GF-D8 (cell line): ENCODE results near the gene SUB1.
"Not testable (repeated sequence)": the region's sequence is repeated elsewhere in the genome, so short reads cannot be mapped to it uniquely, and the experiment has no call there.

Source experiments
- DNase-seq: peaks from one replicate; lab custom pipeline; 2025; lab: John Stamatoyannopoulos, UW

The SUB1 gene

GRCh38 chr5:32600054-32600622 is 14.8 kb downstream of the SUB1 start:
- no peak for DNase-seq

- no peak for DNase-seq
Measured at GRCh38 chr5:32601623-32602295, 16.4 kb downstream of the SUB1 start.

- DNase-seq, result no peak
Measured at GRCh38 chr5:32602906-32603305, 17.5 kb downstream of the SUB1 start.

DNA sequence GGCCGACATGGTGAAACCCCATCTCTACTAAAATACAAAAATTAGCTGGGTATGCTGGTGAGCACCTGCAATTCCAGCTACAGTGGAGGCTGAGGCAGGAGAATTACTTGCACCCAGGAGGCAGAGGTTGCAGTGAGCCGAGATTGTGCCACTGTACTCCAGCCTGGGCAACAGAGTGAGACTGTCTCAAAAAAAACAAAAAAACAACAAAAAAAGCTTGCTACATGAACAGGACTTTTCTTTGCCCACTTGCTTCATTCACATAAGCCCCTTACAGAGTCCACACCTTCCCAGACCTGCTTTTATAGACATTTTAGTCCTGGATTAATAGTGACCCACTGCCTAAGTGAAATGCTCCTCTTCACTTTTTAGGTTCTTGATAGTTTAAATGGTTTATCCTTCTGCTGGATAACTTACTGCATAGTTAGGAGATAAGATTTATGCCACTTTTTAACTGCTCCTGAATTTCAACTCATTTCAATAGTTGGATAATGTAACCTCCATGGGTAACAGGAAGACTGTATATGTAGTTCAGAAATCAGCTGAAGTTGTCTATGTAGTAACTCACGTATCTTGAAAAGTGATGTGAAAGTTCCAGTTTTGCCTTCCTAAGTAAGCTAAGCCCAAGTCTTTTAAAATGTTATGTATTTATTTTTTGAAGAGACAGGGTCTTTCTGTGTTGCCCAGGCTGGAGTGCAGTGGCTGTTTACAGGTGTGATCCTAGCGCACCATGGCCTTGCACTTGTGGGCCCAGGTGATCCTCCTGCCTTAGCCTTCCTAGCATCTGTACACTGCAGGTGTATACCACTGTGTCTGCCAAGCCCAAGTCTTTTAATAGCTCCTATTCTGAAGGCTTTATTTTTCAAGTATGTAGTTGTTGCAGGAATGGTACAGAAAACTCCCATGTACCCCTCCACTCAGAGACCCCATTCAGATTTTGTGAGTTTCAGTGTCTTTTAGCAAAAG is 19.7 kb downstream of the SUB1 start:
- no peak for DNase-seq

- DNase-seq, result no peak
Measured at GRCh38 chr5:32605766-32606152, 20.4 kb downstream of the SUB1 start.

DNA sequence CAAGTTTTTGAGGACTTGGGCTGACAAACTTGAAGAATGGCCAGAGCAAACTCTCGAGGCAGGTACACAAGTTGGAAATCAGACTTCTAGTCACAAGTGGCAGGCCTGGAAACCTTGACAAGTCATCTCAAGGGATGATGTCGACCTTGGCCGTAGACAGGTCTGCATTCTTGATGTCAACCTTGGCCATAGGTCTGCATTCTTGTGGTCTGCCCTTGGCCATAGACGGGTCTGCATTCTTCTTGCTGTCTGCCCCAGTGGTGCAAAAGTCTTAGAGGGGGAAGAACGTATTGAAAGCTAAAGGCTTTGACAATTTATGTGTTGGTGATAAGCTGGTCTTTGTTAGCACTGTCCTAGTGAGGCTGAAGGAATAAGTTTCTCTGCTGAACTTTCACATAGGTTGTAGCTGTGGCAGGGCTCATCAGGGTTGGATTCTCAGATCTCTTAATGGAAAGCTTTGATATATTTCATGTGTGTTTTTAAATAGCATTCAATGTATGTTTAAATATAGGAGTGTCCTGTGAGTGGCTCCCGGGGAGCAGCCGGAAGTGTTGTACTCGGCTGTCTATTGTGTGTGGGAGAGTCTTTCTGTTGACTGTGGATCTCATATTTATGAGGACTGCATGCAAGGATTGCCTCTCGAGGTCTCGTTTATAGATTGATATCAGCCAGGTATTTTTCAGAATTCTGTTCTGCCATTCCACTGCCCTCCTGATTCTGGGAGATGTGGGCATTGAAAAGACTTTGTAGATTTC is 27.0 kb downstream of the SUB1 start:
- no peak for DNase-seq

- DNase-seq, result peak; percentile 31
Measured at GRCh38 chr5:32613050-32613672, 27.8 kb downstream of the SUB1 start.

DNA sequence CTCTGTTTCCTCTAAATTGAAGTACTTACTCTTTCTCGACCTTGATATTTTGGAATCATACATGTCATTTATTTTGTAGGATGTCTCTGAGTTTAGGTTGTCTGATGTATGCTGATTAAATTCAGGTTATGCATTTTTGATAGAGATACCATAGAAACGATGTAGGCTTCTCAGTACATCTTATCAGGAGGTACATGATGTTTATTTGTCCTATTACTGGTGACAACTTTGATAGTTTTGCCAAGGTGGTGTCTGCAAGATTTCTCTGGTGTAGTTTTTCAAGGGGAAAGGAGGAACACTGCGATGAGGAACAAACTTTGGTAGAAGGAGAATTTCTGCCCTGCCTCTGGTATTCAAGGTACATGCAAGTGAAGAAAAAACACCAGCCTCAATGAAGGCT is 29.9 kb downstream of the SUB1 start:
- no peak for DNase-seq

DNA sequence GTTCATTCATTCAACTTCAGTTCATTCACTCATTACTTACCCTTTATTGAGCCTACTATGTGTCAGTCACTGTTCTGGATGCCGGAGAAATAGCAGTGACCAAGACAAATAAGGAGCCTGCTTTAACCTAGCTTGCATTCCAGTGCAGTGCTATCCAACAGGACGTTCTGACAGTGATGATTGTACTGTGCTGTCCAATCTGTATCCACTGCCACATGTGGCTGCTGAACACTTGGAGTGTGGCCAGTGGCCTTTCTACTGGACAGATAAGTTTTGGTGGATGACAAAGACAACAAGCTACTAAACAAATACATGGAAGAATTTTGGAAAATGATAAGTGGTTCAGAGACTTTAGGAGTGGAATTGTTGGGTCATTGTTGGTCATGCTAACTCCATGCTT is 33.6 kb downstream of the SUB1 start:
- DNase-seq, result no peak

- no peak for DNase-seq
Measured at GRCh38 chr5:32621256-32621655, 35.9 kb downstream of the SUB1 start.

- DNase-seq, result no peak
Measured at GRCh38 chr5:32625106-32625505, 39.7 kb downstream of the SUB1 start.

DNA sequence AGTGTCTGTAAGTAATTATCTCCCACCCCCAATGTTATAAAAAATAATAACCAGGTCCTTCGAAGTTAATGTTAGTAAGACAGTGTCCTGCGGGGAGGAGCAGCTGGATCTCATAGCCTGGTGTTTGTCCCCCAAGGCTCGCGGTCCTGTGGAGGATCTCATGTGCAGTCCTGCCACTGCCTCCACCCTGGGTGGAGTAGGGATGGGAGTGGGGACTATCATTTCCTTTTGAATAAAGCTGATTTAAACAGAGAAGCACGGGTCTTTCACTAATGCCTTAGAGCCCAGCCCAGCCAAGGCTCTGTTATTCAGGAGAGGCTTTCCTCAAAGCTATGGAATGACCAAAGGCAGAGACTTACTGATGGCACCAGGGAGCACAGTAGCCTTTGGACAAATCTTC is 40.2 kb downstream of the SUB1 start:
- DNase-seq, result no peak

DNA sequence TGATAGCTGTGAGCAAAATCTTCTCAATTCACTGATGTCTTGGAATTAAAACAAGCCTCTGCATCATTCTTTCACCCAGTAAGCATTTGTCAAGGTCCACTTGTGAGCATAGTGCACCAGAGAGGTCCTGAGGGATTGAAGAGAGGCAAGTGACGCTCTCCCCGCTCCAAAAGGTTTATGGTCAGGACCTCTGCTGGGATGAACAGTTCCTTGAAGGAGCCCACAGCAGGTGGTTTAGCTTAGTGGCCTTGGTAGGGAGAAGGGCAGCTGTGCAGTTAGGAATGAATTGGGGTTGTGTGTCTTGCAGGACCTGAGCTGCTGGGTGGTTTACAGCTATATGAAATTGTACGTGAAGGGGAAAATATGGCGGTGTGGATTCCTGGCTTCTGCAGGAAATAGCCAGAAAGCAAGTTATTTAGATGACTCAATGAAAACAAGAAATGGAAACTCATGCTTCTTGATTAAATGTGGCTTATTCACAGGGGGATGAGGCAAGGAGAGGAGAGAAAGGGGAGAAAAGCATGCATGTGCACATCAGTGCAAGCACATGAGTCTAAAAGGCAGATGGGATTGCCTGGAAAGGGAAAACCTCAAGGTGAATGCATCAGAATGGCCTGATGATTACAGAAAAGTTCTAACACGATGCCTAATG is 42.0 kb downstream of the SUB1 start:
- no peak for DNase-seq

DNA sequence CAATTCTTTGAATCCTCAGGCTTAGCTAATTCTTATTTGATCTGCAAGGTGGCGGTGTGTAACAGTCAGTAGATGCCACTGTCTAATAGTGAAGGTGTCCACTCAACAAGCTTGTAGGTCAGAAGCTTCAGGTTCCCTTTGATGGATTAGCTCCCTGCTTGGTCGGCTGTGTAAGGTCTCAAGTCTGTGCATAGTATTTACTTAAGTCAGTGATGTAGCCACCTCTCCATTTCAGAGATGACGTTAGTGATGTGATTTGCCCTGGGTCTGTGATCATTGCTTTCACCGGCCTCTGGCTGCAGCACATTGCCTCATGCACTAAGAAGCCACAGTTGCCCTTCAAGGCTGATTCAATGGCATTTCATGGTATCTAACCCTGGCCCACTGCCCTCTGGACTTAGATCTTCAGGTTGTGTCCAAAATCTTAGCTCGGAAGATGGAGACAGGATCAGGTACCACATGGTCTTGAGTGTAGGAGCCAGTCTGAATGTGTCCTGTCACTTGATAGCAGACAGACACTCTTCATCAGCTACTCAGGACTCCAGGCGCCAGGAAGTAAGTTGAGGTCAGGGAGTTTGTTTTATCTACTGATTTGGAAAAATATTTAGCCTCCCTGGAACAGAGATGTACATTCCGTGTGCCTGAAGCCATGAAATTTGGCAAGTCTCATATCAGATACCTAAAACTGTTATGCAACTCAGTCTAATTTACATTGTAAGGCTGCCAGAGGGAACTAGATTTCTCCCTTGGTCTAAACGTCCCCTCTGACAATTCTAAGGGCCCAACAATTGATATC is 42.9 kb downstream of the SUB1 start:
- no peak for DNase-seq

DNA sequence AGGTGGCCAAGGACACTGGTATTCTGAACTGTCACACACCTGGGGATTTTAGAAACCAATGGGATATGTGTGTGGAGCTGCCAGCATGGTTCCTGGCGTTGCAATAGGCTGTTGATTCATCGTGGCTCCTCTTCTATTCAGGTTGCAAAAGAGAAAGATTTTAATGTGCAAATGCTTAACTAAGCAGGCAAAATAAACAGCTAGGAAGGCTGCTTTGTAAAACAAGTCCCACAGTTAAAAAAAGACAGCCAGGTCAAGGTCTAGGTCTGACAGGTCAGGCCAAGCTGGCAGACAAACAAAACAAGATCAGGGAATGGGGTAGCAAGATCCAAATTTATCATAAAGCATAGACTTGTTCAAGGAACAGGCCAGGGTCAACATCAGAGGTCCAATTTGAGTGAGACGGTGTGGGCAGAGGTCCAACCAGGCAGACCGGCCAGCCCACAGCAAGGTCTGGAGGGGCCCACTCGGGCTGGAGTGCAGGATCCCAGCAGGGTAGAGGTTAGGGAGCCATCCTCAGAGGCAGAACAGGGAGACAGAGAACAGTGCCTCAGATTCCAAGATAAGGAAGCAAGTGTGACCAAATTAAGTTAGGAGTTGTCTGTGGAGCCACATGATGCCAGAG is 45.6 kb downstream of the SUB1 start:
- no peak for DNase-seq

DNA sequence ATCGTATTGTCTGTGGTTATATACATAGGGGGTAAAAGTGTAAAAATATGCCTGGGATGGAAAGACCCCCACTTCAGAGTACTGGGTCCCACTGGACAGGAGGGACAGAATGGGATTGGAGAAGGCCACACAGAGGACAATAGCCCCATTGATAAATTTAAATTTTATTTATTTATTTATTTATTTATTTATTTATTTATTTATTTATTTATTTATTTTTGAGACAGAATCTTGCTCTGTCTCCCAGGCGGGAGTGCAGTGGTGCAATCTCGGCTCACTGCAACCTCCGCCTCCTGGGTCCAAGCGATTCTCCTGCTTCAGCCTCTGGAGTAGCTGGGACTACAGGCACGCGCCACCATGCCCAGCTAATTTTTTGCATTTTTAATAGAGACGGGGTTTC is 47.7 kb downstream of the SUB1 start:
- not testable (repeated sequence) for DNase-seq

DNA sequence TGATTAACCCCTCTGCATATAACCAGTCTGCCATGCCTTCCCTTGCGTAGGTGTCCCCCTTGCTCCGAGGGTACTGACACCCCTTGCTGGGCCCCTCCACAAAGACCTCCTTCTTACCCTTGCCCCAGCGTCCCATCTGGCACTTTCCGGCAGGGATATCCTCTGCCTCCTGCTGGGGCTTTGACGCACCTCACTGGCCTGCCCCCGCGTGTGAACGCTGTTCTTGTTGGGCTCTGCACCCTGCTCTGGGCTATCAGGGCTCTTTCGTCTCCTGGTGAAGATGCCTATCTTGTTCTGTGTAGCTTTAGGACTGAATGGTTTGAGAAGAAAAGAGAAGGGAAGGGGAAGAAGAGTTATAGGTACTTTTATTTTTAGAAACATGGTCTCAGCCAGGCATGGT is 53.0 kb downstream of the SUB1 start:
- no peak for DNase-seq

GRCh38 chr5:32639943-32640342 is 54.6 kb downstream of the SUB1 start:
- no peak for DNase-seq

DNA sequence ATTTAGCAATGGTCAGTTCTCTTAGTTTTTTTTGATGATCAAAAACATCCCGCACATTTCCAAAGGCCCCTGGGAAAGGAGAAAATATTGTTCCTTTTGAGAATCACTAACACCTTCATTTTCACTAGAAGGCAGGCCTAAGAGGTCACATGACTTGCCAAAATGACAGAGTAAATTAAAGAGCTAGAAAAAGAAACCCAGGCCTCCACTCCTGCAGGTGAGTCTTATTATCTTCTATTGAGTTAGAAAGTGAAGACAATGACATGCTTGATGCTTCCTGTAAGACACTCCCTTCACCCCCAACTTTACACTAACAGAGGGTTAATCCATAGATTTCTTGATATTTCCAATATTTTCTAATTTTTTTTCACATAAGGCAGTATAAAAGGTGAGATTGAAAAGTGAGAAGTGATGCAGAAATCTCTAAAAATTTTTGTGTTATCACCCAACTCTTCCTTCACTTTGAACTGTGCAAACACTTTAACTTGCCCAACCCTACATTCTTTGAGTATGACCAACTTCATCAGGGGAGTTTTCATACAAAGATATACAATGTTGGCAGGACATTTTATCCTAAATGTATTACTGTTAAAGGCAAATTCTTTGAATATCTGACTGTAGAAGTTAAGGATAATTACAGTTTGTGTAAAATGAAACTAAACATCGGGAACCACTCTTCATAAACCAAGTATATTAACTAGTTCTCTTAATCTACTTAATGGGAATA is 57.1 kb downstream of the SUB1 start:
- DNase-seq, result no peak
